22Rv1 (cell line): Measurements from ENCODE around the gene CARD14.

Experiments used
- H3K27ac ChIP-seq: fragments of 450-650 bp; 2 replicates; pipeline ENCODE4 v1.5.1; 2017
- CTCF ChIP-seq: fragments of 450-650 bp; IDR thresholded peaks from 2 replicates; pipeline ENCODE4 v1.5.1; 2017; ENCODE audit warnings: mild to moderate bottlenecking
- ZFX ChIP-seq: fragments of 450-650 bp; IDR thresholded peaks from 2 replicates; pipeline ENCODE4 v1.6.1; 2017; ENCODE audit warnings: antibody characterized with exemption, borderline replicate concordance

CARD14 gene

GRCh38 chr17:80204626-80205468, 35.0 kb downstream of the CARD14 start:
- TF ChIP-seq ZFX (no peak), CTCF (no peak)

GRCh38 chr17:80205811-80206210, 36.0 kb downstream of the CARD14 start:
- no peak for TF ChIP-seq ZFX
- TF ChIP-seq CTCF, result no peak
- no peak overlapping the region for H3K27ac ChIP-seq

More at GRCh38 chr17:80204626-80205468, 35.0 kb downstream of the CARD14 start:
- no peak overlapping the region for H3K27ac ChIP-seq

GRCh38 chr17:80208050-80208449, 38.2 kb downstream of the CARD14 start:
- no peak overlapping the region for H3K27ac ChIP-seq
- TF ChIP-seq ZFX (no peak), CTCF (no peak)

- H3K27ac ChIP-seq, result no peak overlapping the region
- TF ChIP-seq CTCF (no peak), ZFX (no peak)
Measured at GRCh38 chr17:80209765-80210164, 39.9 kb downstream of the CARD14 start.

GRCh38 chr17:80210348-80211108, 40.7 kb downstream of the CARD14 start:
- TF ChIP-seq CTCF (no peak), ZFX (no peak)

GRCh38 chr17:80212109-80212508, 42.3 kb downstream of the CARD14 start:
- H3K27ac ChIP-seq, result no peak overlapping the region
- TF ChIP-seq CTCF, result no peak
- TF ChIP-seq ZFX, result no peak

More at GRCh38 chr17:80210348-80211108, 40.7 kb downstream of the CARD14 start:
- no peak overlapping the region for H3K27ac ChIP-seq

GRCh38 chr17:80212511-80212910, 42.7 kb downstream of the CARD14 start:
- TF ChIP-seq CTCF (no peak), ZFX (no peak)
- H3K27ac ChIP-seq, result no peak overlapping the region
